HG03521 (cell line): Measurements from ENCODE around the gene DGKB.

Experiments used
- ATAC-seq: cut with Tn5 transposase; IDR thresholded peaks from one replicate; pipeline ENCODE4 v1.9.1; 2021; ENCODE audit warnings: mild to moderate bottlenecking, moderate library complexity; ENCODE audit not compliant: unreplicated experiment

The DGKB gene

GRCh38 chr7:14691034-14691433 is 211.5 kb downstream of the DGKB start:
- no peak for ATAC-seq

DNA sequence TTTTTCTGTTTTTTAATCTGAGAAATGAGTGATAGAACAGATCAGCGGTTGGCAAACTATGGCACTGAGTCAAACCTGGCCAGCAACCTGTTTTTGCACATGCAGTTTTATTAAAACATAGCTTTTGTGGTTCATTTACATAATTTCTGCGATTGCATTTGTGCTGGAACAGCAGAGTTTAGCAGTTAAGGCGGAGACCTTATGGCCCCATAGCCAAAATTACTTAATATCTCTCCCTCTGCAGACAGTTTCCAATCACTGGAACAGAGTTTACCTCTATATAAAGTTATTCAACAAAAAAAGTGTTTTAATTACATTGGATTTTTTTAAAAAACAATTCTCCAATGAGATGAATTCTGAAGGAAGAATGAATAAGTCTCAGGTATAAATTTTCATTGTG is 212.1 kb downstream of the DGKB start:
- ATAC-seq, result no peak

DNA sequence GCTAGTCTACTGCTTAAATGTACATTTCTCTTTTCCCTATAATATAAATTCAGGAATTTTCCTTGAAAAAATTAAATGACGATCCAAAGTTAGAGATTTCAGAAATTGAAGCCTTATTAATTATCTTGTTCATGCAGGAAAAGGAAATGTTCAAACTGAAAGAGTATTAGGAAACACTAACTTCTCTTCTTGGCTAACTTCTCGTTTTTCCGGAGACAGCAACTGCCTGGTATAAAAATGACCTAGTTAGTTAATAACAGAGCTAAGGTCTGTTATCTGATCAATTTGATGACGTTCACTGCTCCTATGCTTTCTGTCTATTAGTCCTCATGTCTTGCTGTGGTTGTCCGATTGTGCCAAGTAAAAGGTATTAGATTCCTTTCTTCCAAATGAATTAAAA is 212.5 kb downstream of the DGKB start:
- no peak for ATAC-seq

- no peak for ATAC-seq
Measured at GRCh38 chr7:14688208-14688607, 214.3 kb downstream of the DGKB start.

GRCh38 chr7:14687777-14688176 is 214.8 kb downstream of the DGKB start:
- no peak for ATAC-seq

DNA sequence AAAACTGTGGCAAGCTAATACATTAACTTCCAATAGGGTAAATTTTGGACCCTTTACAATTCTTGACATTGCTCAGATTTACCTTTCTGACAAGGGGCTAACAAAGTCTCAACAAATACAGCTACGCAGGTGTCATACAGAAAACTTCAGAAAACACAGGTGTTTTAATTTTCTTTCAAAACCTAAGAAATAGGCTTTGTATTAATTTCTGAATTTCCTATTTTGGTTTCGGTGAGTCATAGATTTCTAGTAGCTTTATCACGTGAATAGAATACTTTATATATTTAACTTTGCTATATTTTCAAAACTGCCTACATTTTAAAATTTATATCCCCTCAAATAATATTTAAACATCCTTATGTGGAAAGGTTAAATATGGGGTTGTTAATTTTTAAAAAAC is 215.3 kb downstream of the DGKB start:
- no peak for ATAC-seq

DNA sequence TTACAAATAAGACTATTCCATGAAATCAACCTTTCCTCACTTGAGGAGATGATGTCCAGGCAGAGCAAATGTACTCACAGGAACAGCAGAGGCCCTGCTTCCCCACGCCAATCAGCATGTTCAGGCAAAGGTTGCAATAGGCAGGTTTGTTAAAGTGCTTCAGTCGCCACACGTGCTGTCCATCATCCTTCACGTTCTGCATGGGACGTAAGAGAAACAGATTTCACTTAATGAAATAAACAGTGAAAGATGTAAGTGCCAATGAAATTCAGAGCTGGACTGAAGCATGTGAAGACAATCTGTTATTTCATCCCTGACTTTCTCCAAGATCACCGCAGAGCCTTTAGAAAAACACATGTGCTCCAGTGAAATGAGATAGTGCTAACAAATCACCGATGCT is 217.4 kb downstream of the DGKB start:
- ATAC-seq, result no peak

DNA sequence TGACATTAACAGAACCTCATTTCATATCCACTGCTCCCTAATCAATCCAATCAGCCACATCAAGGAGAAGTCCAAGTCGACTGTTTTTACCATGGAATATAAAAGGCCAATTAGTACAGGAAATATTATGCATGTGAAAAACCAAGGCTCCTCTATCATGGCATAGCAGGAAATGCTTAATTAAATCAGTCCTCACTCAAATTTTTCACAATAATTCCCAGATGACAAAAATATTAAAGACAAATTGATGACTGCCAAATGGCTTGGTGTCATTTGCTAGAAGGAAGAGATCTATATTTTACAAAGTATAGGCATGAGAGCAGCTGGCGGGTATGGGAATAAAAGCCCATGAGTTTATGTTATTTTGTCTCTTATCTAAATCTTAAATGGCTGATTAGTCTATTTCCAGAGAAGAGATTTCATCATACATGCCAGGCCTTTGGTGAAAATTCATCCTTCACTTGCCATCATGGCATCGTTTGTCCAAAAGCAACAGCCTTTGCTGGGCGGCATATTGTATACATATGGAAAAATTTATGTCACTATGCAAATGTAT is 219.6 kb downstream of the DGKB start:
- no peak for ATAC-seq

- no peak for ATAC-seq
Measured at GRCh38 chr7:14676896-14677295, 225.7 kb downstream of the DGKB start.

- ATAC-seq, result no peak
Measured at GRCh38 chr7:14673202-14673601, 229.3 kb downstream of the DGKB start.

GRCh38 chr7:14666913-14667312 is 235.6 kb downstream of the DGKB start:
- no peak for ATAC-seq

DNA sequence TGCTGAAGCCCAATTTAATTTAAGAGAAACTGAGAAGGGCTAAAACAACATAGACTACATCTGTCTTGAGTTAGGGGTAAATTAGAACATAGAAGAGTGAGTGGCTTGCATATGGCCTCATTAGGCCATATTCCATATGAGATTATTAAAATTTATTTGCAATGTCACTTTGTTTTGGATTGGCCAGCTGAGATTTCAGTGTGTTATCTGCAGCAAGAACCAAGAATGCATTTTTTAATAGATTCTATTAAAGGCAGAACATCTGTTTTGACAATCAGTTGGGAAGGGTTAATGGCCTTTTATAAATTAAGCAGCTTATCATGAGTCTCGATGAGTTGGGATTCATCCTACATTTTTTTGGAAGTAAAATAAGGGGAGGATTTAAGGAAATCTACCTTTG is 236.2 kb downstream of the DGKB start:
- no peak for ATAC-seq

- ATAC-seq, result no peak
Measured at GRCh38 chr7:14639801-14640200, 262.8 kb downstream of the DGKB start.

- no peak for ATAC-seq
Measured at GRCh38 chr7:14639329-14639728, 263.2 kb downstream of the DGKB start.

DNA sequence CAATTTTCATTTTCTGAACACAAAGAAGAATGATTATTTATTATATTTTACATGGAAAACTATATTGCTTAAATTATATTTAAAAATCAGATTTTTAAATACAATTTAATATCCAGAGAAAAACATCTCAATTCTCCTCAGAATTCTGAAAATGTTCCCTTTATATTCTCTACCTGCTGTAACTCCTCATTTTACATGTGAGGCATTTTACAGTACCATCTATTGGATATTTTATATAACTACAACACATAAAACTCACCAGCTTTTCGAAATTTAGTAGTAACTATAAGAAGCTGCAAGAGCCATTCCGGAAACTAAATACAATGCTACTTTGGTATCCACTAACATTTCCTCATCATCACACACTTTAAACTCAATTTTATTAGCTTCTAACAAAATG is 264.6 kb downstream of the DGKB start:
- ATAC-seq, result no peak

DNA sequence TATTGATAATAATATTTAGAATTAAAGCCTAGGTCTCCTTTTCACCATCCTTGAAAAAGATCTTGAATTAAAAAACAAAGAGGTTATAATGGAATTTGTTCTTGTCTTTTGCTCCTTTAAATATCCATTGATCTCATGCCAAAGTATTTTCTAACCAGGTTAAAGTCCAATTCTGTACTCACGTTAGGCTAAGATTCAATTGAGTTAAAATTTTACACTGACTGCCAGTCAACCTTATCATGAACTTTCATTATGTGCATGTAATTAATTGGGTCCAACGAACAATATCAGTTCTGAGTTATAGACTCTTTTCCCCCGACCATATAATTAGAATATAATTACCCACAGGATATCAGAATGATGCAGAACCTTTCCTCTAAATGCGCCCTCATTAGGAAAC is 266.6 kb downstream of the DGKB start:
- no peak for ATAC-seq

- ATAC-seq, result no peak
Measured at GRCh38 chr7:14630048-14630447, 272.5 kb downstream of the DGKB start.

GRCh38 chr7:14628516-14628915 is 274.0 kb downstream of the DGKB start:
- ATAC-seq, result no peak

GRCh38 chr7:14626076-14626475 is 276.5 kb downstream of the DGKB start:
- ATAC-seq, result no peak

DNA sequence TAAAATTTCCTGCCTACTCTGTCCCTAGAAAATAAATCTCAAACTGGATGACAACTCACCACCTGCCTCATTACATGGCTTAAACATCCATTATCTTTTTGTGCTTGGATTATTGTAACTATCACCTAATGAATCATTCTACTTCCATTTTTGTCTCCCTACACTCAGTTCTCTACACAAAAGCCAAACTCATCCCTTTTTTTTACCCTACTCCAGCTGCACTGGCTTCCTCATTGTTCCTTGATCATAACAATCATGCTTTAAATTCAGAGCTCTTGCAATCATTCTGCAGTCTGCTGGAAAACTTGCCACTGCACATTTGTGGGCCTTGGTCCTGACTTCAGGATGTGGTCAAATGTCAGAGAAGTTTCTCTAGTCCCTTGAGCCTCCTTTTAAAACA is 280.0 kb downstream of the DGKB start:
- ATAC-seq, result no peak

- no peak for ATAC-seq
Measured at GRCh38 chr7:14606101-14606500, 296.4 kb downstream of the DGKB start.

DNA sequence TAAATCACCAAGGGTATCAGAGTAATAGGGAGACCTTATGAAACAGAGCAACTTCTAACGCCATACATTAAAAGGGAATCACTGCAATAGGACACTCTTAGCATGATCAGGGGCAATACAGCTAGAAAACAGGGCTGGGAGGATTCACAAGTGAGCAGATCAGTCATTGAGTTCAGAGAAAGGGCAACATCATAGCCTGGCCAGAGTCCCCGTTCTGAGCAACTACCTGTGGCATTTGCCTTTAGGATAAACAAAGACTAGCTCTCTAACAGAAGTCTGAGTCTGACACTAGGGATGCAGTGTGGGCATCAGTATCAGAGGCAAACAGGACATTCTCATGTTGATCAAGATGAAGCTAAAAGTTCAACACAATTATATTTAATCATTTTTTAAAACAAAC is 297.9 kb downstream of the DGKB start:
- no peak for ATAC-seq

DNA sequence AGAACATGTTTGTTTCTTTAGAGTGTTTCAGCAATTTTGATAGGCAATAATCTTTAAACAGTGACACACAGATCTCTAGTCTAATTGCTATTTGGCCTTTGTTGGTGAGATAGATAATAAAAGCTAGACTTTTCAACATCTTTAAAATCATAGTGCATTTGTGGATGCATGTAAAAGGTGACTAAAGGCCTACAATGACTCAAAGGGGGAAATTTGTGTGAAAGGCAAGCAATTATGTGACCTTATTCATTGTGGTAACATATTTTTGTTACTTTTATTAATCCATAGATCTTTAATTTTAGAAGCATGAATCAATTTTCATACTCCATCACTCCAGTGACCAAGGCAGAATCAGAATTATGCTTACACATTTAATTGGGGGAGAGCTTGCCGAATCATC is 299.7 kb downstream of the DGKB start:
- no peak for ATAC-seq
